OCI-LY1 (cell line): Measurements from ENCODE around the gene OBSL1.

Experiments
- H2AFZ ChIP-seq: fragments of 200-600 bp; sonication (generic), shearing (Covaris generic); 2 replicates; pipeline ENCODE4 v1.6.0; 2014; ENCODE audit warnings: antibody characterized with exemption, mild to moderate bottlenecking, low read length
- H3F3A ChIP-seq: fragments of 200-600 bp; sonication (generic), shearing (Covaris generic); 2 replicates; pipeline ENCODE4 v1.6.0; 2014; ENCODE audit warnings: mild to moderate bottlenecking, antibody characterized with exemption, low read length, moderate library complexity; ENCODE audit not compliant: insufficient read depth
- H3K27ac ChIP-seq: fragments of 200-600 bp; sonication (generic); 2 replicates; pipeline ENCODE4 v1.5.1; 2014; ENCODE audit warnings: low read length, mixed run types, mild to moderate bottlenecking, low read depth; ENCODE audit not compliant: poor library complexity, severe bottlenecking
- H3K27me3 ChIP-seq: fragments of 200-600 bp; sonication (generic); 2 replicates; pipeline ENCODE4 v1.6.0; 2014; ENCODE audit warnings: antibody characterized with exemption, mild to moderate bottlenecking, low read length, moderate library complexity; ENCODE audit not compliant: insufficient read depth
- H3K36me3 ChIP-seq: fragments of 200-600 bp; sonication (generic); 2 replicates; pipeline ENCODE4 v1.6.1; 2014; ENCODE audit warnings: mild to moderate bottlenecking, antibody characterized with exemption, low read length, moderate library complexity, mixed read lengths; ENCODE audit not compliant: insufficient read depth
- H3K4me1 ChIP-seq: fragments of 200-600 bp; sonication (generic); 2 replicates; pipeline ENCODE4 v1.5.1; 2014; ENCODE audit warnings: mild to moderate bottlenecking, low read length, moderate library complexity; ENCODE audit not compliant: insufficient read depth, severe bottlenecking
- H3K4me2 ChIP-seq: fragments of 200-600 bp; sonication (generic), shearing (Covaris generic); 2 replicates; pipeline ENCODE4 v1.6.1; 2014; ENCODE audit warnings: low read length
- H3K4me3 ChIP-seq: fragments of 200-600 bp; sonication (generic); 2 replicates; pipeline ENCODE4 v1.5.1; 2014; ENCODE audit warnings: low read length, low read depth, mild to moderate bottlenecking, mixed read lengths; ENCODE audit not compliant: poor library complexity, severe bottlenecking
- H3K79me2 ChIP-seq: fragments of 200-600 bp; shearing (Covaris generic); 2 replicates; pipeline ENCODE4 v1.6.1; 2016; ENCODE audit warnings: mixed run types, low read length, mixed read lengths; ENCODE audit not compliant: insufficient read depth
- H3K9ac ChIP-seq: fragments of 200-600 bp; sonication (generic), shearing (Covaris generic); 2 replicates; pipeline ENCODE4 v1.6.1; 2014; ENCODE audit warnings: mild to moderate bottlenecking, low read length, mixed read lengths
- H3K9me2 ChIP-seq: fragments of 200-600 bp; sonication (generic), shearing (Covaris generic); 2 replicates; pipeline ENCODE4 v1.6.1; 2014; ENCODE audit warnings: low read depth, mild to moderate bottlenecking, low read length, mixed read lengths
- H3K9me3 ChIP-seq: fragments of 200-600 bp; shearing (Covaris generic); 2 replicates; pipeline ENCODE4 v1.6.1; 2014; ENCODE audit warnings: low read length, mixed read lengths
- H4K20me1 ChIP-seq: fragments of 200-600 bp; sonication (generic), shearing (Covaris generic); 2 replicates; pipeline ENCODE4 v1.6.0; 2016; ENCODE audit warnings: mild to moderate bottlenecking, low read length; ENCODE audit not compliant: insufficient read depth
- EZH2 ChIP-seq: fragments of 200-600 bp; sonication (generic), shearing (Covaris generic); IDR thresholded peaks from 2 replicates; pipeline ENCODE4 v1.8.0; 2017; ENCODE audit warnings: borderline replicate concordance, mixed run types, mild to moderate bottlenecking, antibody characterized with exemption, low read length, moderate library complexity, mixed read lengths
- TF ChIP-seq, protein P1 (sequence below): fragments of 200-600 bp; sonication (generic), shearing (Covaris generic); IDR thresholded peaks from 2 replicates; pipeline ENCODE4 v1.5.1; 2017; ENCODE audit warnings: mild to moderate bottlenecking, antibody characterized with exemption, low read length, moderate library complexity, mixed read lengths

OBSL1 gene

DNA sequence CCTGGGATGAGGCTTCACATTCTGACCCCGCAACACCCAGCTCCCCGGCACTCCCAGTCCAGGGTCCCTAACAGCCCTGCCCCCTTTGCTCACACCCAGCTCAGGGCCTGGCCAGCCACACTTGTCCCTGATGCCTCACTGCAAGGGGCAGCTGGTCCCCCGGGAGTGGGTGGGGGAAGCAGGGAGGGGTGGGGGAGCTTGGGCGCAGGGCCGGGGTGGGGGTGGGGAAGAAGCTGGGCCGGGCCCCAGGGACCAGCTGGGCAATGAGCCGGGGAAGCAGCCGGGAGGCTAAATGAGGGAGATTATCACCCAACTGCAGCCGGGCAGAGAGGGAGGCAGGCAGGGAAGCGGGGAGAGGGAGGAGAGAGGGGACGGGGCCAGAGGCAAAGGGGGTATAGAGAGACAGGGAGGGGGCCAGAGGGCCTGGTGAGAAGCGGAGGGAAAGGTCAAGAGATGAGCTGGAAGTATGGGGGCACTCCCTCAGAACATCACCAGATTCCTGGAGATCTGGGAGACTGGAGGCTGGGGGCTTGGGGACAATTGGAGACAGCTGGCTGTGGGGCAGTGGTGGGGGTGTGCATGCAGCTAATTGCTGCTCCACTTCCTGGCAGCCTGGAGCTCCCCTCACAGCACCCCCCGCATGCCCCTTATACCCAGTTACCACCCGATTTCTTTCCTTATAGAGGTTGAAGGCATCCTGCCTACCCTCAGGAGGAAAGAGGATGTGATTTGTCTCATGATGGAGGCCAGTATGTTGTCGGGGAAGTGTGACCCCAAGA is 59.6 kb downstream of the OBSL1 start:
- Histone ChIP-seq H3K27ac (no peak overlapping the region), H3F3A (no peaks in the 10 kb centered on the region), H3K27me3 (peaks cover 7% of the 10 kb centered on the region; the same call in 1 of the 2 replicates), H2AFZ (no peak overlapping the region), H3K9me2 (no peaks in the 10 kb centered on the region), H3K36me3 (no peaks in the 10 kb centered on the region), H4K20me1 (no peaks in the 10 kb centered on the region), H3K79me2 (no peaks in the 10 kb centered on the region), H3K9ac (no peak overlapping the region), H3K9me3 (no peaks in the 10 kb centered on the region), H3K4me1 (no peaks in the 10 kb centered on the region), H3K4me3 (no peak overlapping the region), H3K4me2 (no peak overlapping the region)
- no peak for TF ChIP-seq EZH2
- TF ChIP-seq, protein P1, sequence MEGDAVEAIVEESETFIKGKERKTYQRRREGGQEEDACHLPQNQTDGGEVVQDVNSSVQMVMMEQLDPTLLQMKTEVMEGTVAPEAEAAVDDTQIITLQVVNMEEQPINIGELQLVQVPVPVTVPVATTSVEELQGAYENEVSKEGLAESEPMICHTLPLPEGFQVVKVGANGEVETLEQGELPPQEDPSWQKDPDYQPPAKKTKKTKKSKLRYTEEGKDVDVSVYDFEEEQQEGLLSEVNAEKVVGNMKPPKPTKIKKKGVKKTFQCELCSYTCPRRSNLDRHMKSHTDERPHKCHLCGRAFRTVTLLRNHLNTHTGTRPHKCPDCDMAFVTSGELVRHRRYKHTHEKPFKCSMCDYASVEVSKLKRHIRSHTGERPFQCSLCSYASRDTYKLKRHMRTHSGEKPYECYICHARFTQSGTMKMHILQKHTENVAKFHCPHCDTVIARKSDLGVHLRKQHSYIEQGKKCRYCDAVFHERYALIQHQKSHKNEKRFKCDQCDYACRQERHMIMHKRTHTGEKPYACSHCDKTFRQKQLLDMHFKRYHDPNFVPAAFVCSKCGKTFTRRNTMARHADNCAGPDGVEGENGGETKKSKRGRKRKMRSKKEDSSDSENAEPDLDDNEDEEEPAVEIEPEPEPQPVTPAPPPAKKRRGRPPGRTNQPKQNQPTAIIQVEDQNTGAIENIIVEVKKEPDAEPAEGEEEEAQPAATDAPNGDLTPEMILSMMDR: no peak

DNA sequence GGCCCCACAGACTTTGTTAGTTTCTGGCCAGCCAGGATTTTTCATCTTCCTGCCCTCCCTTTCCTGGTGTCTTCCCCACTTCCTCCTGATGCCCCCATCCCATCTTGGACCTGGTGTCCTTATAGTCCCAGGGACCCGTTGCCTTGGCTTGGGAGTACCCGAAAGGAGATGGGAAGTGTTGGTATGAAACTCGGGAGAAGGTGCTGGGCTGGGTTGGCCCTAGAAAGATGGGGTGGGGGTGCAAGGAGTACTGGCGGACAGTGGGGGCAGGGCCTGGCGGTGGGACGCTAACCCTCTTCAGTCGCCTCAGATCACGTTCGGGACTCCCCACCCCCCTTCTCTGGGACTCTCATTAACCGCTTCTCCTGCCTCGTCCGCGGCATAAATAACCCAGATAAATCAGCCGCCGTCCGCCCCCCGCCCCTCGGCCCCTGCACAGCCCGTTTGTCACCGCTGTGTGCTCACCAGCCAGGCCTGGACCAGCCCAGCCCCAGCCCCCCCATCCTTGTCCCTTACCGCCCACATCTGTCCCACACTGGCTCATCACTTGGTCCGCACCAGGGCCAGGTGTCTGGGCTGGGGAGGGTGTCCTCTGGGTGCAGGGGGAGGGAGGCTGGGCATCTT is 60.7 kb downstream of the OBSL1 start:
- H3K36me3 ChIP-seq: peaks cover 6% of the 10 kb centered on the region; the same call in 1 of the 2 replicates
- H3K27me3 ChIP-seq: peaks cover 7% of the 10 kb centered on the region; the same call in 1 of the 2 replicates
- H3K27ac ChIP-seq: no peak overlapping the region
- H3K9ac ChIP-seq: no peak overlapping the region
- no peak overlapping the region for H3K4me3 ChIP-seq
- H2AFZ ChIP-seq: no peak overlapping the region
- no peak overlapping the region for H3K4me2 ChIP-seq
- H3K9me2 ChIP-seq: no peaks in the 10 kb centered on the region
- TF ChIP-seq, protein P1: no peak
- TF ChIP-seq EZH2: no peak
- H4K20me1 ChIP-seq: no peaks in the 10 kb centered on the region
- H3K4me1 ChIP-seq: no peaks in the 10 kb centered on the region
- no peaks in the 10 kb centered on the region for H3F3A ChIP-seq
- no peaks in the 10 kb centered on the region for H3K79me2 ChIP-seq
- no peaks in the 10 kb centered on the region for H3K9me3 ChIP-seq

DNA sequence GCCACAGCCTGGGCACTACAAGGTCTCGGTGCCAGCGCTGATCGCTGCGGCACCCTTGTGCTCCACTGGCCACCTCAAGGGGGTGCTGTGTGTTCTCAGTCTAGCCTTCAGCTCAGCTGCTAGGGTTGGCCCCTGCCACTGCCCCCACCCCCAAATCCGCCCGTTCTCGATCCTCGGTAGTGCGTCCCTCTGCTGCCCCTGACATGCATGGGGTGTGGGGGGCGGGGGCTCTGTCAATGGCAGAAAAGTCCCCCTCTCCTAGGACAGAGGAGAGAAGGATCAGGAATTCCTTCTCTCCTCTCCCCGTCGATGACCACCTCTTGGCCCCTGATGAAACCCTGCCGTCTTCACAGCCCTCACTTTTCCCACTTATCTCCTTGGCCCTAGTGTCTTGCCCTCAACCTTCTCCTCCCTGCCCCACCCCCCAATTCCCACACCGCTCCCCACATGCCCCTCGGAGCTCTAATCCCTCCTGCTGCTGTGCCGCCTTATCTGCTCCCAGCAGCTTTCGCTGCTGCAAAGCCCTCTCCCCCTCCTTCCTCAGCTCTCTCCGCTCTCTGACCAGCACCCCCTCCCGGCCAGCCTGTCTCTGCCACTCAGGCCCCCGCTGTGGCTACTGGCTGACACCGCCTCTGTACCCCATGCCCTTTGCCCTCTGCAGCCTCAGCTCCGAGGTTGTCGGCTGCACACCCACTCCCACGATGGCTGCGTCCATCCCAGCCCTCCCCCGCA is 61.4 kb downstream of the OBSL1 start:
- Histone ChIP-seq H3K4me1 (no peaks in the 10 kb centered on the region), H3K79me2 (no peaks in the 10 kb centered on the region), H4K20me1 (no peaks in the 10 kb centered on the region), H3K27me3 (peaks cover 6% of the 10 kb centered on the region; the same call in 1 of the 2 replicates), H3K9me3 (no peaks in the 10 kb centered on the region), H2AFZ (no peak overlapping the region), H3K9me2 (no peaks in the 10 kb centered on the region), H3F3A (no peaks in the 10 kb centered on the region), H3K27ac (no peak overlapping the region), H3K4me2 (no peak overlapping the region), H3K36me3 (peaks cover 6% of the 10 kb centered on the region; the same call in 1 of the 2 replicates), H3K4me3 (no peak overlapping the region), H3K9ac (no peak overlapping the region)
- TF ChIP-seq EZH2: no peak
- TF ChIP-seq, protein P1: peak; percentile 67
